Lung microvascular endothelial cell (primary cell): ENCODE measurements around the gene SRF. TPM values are rescaled to one million over a fixed set of nuclear protein-coding genes. Genes with fewer than 3 reads are reported as not detected.
A peak's percentile ranks its signal among the peaks of the same experiment; 100 is the strongest.

Source experiments
- DNase-seq, 2 donors: peaks; one replicate each; pipeline versions ENCODE4 v3.0.0 to v3.0.0-alpha.2; 2010; ENCODE audit warnings: low read depth in 2 of 2
- total RNA-seq: library from RNA; depleted of rRNA; stranded (reverse); fragments of >200 nt; gene quantifications from 2 replicates; pipeline ENCODE4 v1.2.1, GENCODE V29; 2014

SRF gene
- total RNA-seq, 1 donor from 2014 or later = 12.7 TPM

- no peak for DNase-seq
Measured at GRCh38 chr6:43183441-43183840, 12.4 kb downstream of the SRF start.

DNA sequence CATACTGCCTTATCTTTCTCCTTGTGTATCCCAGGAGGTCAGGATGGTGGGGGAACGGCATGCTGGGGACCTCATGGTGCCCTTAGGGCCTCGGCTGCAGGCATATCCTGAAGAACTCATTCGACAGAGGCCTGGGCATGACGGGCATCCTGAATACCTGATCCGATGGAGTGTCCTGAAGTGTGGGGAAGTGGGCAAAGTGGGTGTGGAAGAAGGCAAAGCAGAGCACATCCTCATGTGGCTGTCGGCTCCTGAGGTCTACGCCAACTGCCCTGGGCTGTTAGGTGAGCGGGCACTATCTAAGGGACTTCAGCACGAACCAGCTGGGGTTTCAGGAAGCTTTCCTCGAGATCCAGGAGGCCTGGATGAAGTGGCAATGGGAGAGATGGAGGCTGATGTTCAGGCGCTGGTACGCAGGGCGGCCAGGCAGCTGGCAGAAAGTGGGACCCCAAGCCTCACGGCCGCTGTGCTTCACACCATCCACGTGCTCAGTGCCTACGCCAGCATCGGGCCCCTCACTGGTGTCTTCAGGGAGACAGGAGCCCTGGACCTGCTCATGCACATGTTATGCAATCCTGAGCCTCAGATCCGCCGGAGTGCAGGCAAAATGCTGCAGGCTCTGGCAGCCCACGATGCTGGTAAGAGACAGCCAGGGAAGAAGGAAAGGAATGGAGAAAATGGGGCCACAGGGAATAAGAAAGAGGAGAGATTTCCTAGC is 13.4 kb downstream of the SRF start:
- DNase-seq = no peak

DNA sequence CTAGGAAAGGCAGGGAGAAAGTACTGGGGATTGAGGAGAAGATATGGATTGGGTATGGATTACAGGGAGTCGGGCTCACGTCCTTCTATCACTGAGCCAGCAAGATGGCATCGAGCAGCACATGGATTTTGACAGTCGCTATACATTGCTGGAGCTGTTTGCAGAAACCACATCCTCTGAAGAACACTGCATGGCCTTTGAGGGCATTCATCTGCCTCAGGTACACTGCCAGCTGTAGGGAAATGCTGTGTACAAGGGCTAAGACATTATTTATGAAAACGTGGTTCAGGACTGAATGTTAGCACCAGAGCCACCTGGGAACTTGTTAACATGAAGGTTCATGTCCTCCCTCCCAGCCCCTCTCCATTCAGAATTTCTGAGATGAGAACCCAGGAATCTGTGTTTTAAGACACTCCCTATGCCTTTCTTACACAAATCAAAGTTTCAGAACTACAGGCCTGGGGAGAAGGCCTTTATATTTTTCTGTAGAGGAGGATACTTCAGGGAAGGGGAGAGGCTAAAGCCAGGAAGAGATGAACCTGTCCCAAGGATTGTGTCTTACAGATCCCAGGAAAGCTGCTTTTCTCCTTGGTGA is 14.4 kb downstream of the SRF start:
- DNase-seq = no peak

DNA sequence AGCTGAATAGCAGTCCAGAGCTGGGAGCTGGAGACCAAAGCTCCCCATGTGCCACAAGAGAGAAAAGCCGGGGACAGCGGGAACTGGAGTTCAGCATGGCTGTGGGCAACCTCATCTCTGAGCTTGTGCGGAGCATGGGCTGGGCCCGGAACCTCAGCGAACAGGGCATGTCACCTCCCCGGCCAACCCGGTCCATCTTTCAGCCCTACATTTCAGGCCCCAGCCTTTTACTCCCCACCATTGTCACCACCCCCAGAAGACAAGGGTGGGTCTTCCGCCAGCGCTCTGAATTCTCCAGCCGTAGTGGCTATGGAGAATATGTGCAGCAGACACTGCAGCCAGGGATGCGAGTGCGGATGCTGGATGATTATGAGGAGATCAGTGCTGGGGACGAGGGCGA is 14.9 kb downstream of the SRF start:
- DNase-seq = no peak

DNA sequence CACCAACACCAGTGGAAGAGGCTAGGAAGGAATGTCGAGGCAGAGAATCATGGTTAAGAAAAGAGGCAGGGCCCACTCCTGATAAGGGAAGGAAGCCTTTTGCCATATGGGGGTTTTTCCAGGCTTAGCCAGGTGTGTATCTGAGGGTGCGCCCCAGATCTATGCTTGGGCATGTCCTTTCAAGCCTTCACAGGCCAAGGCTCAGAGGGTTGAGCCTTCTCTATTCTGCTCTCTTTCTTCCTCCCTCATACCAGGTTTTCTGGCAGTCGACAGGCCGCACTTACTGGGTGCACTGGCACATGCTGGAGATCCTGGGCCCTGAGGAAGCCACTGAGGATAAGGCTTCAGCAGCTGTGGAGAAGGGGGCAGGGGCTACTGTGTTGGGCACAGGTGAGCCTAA is 15.6 kb downstream of the SRF start:
- no peak for DNase-seq

DNA sequence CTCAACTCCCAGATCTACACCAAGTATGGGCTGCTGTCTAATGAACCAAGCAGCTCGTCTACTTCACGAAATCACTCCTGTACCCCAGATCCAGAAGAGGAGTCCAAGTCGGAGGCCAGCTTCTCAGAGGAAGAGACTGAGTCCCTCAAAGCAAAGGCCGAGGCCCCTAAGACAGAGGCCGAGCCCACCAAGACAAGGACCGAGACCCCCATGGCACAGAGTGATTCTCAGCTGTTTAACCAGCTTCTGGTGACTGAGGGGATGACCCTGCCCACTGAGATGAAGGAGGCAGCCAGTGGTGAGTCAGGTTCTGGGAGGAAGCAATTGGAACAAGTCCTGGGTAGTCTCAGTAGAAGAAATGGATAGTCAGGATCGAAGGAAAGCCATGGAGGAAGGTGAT is 16.8 kb downstream of the SRF start:
- no peak for DNase-seq

- no peak for DNase-seq
Measured at GRCh38 chr6:43188426-43188825, 17.4 kb downstream of the SRF start.

GRCh38 chr6:43189776-43190304 is 18.8 kb downstream of the SRF start:
- DNase-seq = no peak

DNA sequence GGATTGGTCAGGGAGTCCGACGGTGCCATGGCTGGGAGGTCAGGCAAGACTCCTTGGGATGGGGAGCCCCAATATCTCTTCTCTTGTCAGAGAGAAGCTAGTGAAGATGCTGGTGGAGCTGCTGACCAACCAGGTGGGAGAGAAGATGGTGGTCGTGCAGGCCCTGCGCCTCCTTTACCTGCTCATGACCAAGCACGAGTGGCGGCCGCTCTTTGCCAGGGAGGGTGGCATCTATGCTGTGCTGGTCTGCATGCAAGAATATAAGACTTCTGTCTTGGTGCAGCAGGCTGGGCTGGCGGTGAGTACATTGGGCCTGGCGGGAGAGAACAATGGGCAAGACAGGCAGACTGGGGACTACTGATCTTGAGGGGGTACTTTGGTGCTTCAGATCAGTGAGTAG is 21.8 kb downstream of the SRF start:
- no peak for DNase-seq

GRCh38 chr6:43193929-43194328 is 22.9 kb downstream of the SRF start:
- DNase-seq = no peak

GRCh38 chr6:43196337-43196736 is 25.3 kb downstream of the SRF start:
- no peak for DNase-seq

DNA sequence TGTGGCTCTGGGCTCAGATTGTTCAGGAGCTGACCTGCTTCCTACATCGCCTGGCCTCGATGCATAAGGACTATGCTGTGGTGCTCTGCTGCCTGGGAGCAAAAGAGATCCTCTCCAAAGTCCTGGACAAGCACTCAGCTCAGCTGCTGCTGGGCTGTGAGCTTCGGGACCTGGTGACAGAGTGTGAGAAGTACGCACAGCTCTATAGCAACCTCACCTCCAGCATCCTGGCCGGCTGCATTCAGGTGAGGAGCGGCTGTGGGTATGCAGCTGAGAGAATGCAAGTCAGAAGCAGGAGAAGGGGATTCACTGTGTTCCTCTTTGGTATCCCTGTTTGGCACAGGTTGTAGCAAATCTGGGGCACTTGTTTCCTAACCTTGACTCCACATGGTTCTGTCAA is 28.8 kb downstream of the SRF start:
- DNase-seq = no peak

GRCh38 chr6:43200541-43200940 is 29.5 kb downstream of the SRF start:
- DNase-seq = no peak

DNA sequence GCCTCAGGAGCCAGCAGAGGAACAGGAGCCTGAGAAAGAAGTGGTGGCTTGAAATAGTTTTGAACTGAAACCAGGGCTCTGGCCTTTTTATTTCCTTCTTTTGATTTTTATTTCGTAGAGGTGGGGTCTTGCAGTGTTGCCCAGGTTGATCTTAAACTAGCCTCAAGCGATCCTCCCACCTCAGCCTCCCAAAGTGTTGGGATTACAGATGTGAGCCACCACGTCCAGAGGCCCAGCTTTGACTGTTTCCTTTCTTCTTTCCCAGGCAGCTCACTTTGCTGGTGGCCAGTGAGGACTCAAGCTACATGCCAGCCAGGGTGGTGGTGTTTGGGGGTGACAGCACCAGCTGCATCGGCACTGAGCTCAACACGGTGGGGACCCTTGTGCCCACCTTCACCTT is 31.4 kb downstream of the SRF start:
- DNase-seq = no peak

DNA sequence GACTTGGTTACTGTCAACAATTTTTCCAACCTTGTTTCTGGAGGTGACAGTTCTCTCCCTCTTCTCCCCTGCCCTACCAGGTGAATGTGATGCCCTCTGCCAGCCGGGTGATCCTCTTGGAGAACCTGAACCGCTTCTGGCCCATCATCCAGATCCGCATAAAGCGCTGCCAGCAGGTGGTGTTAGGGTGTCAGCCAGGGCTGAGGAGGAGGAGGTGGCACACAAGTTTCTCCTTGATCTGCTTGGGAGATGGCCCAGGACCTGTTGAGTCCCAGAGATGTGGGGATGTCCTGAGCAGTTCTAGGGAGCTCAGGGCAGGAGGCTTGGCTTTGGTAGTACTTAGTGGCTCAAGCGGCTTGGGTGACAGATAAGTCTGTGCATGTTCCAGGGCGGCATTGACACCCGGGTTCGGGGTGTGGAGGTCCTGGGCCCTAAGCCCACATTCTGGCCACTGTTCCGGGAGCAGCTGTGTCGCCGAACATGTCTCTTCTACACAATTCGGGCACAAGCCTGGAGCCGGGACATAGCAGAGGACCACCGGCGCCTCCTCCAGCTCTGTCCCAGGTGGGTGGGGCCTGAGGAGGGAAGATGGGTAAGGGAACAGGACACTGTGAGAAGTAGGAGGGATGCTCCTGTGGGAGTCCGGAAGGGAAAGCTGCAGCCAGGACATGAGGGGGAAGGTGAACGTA is 32.1 kb downstream of the SRF start:
- DNase-seq = no peak

DNA sequence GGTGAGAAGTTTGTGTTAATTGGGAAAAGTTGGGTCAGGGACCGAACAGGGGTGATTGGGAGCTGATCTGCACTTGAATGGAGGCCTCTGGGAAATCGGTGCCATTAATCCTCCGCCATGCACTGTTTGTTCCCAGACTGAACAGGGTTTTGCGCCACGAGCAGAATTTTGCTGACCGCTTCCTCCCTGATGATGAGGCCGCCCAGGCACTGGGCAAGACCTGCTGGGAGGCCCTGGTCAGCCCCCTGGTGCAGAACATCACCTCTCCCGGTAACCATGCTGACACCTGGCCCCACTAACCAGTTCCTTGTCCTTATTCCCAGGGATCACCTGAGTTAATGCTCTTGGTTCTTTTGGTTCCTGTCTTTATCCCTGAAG is 32.6 kb downstream of the SRF start:
- DNase-seq = no peak

GRCh38 chr6:43204271-43205105 is 33.4 kb downstream of the SRF start:
- DNase-seq = no peak

- DNase-seq = no peak
Measured at GRCh38 chr6:43205849-43206248, 34.8 kb downstream of the SRF start.

DNA sequence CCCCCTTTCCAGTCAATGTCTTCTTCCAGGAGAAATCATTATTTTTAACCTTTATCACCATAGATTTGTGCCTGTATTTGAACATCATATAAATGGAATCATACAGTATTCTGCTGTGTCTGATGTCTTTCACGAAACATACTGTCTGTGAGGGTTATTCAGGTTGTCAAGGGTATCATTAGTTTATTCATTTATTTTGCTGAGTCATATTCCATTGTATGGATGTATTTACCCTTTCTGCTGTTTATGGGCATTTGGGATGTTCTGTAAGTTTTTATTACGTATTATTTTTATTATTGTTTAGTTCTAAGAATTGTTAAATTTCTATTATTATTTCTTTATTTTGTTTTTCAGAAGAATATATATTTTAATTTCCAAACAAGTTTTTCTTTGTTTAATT is 36.2 kb downstream of the SRF start:
- DNase-seq = no peak

DNA sequence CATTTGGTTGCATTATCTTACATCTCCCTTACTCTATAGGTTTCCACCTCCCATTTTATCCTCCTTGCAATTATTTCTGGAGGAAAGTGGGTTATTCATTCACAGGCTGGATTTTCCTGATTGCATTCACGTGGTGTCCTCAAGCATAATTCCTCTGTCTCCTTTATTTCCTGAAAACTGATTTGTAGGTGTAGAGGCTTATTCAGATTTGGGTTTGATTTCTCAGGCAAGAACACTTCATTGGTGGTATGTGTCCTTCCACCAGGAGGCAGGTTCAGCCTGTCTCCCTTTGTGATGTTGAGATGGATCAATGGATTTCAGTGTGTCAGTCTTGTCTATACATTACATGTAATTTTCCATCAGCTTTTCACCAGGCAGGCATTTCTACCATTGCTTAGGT is 40.9 kb downstream of the SRF start:
- DNase-seq = peak in 1 of 2 donors; percentile 48

GRCh38 chr6:43213431-43213830 is 42.4 kb downstream of the SRF start:
- DNase-seq = no peak

GRCh38 chr6:43215066-43215465 is 44.0 kb downstream of the SRF start:
- DNase-seq = no peak
